ENCODE results near the gene SBF2.

- no peak for TF ChIP-seq EZH2 (IDR thresholded peaks at IDR 0.05; ENCODE audit: borderline replicate concordance, low read depth, low read length, severe bottlenecking)
- no peak for TF ChIP-seq CTCF (IDR thresholded peaks at IDR 0.05; ENCODE audit: borderline replicate concordance, extremely low read depth, low read length, poor library complexity, severe bottlenecking)
Measured at GRCh38 chr11:10285148-10285802, 8.7 kb downstream of the SBF2 start.
